Stomach (tissue), 19 donors: ENCODE results near the gene KLRD1. TPM values are rescaled to one million over a fixed set of nuclear protein-coding genes. Genes with fewer than 3 reads are reported as not detected.

Experiments
- DNase-seq, 2 donors: peaks; one replicate each; pipeline versions ENCODE4 v3.0.0 to v3.0.0-alpha.2; 2013 to 2019
- H3K27ac ChIP-seq, 5 donors: fragments of 200-600 bp in 4 of 5; sonication (generic) in 4 of 5; one replicate each; pipeline ENCODE4 v1.5.1; 2013 to 2019; ENCODE audit warnings: mild to moderate bottlenecking in 1 of 5, moderate library complexity in 1 of 5
- H3K27me3 ChIP-seq, 3 donors: fragments of 200-600 bp; sonication (generic); one replicate each; pipeline ENCODE4 v1.5.1; 2017 to 2019; ENCODE audit warnings: mixed run types in 1 of 3
- H3K36me3 ChIP-seq, 4 donors: fragments of 200-600 bp; sonication (generic); 1 replicate in 3 of 4; 2 replicates in 1 of 4; pipeline ENCODE4 v1.5.1; 2016 to 2019
- H3K4me1 ChIP-seq, 4 donors: fragments of 200-600 bp; sonication (generic); one replicate each; pipeline ENCODE4 v1.5.1; 2016 to 2019
- H3K4me3 ChIP-seq, 4 donors: fragments of 200-600 bp; sonication (generic) in 3 of 4; one replicate each; pipeline ENCODE4 v1.5.1; 2016 to 2019; ENCODE audit warnings: mild to moderate bottlenecking in 1 of 4
- H3K9me3 ChIP-seq, 4 donors: fragments of 200-600 bp; sonication (generic); one replicate each; pipeline ENCODE4 v1.5.1; 2016 to 2019
- EP300 ChIP-seq: sonication (generic); formaldehyde crosslinking; IDR thresholded peaks from one replicate; pipeline ENCODE4 v1.6.1; 2017; ENCODE audit warnings: antibody characterized with exemption
- POLR2A ChIP-seq, 4 donors: fragments of 450-650 bp; IDR thresholded peaks; one replicate each; pipeline ENCODE4 v1.6.1; 2016; ENCODE audit warnings: antibody characterized with exemption in 4 of 4, control low read depth in 2 of 4, mild to moderate bottlenecking in 1 of 4, moderate library complexity in 1 of 4
- POLR2AphosphoS5 ChIP-seq, 3 donors: sonication (generic); formaldehyde crosslinking; IDR thresholded peaks; one replicate each; pipeline ENCODE4 v1.6.1; 2016; ENCODE audit warnings: antibody characterized with exemption in 3 of 3
- WGBS, 5 donors: extraction: QIAGEN DNeasy Blood & Tissue Kit in 3 of 5; methylation state at CpG; one replicate each; pipeline versions ENCODE4 v1.1.5 to v1.1.7; 2013 to 2018; 5-methylcytosine and 5-hydroxymethylcytosine counted together
- intact Hi-C: fragments of 100-400 bp; cut with DNase I; formaldehyde crosslinking; loops from one replicate; pipeline ENCODE4 v1.15.1; 2023; ENCODE audit warnings: low total_unique reads
- long read RNA-seq, 10 donors: transcript quantifications; one replicate each; lab custom pipeline, GENCODE V29; 2026
- polyA plus RNA-seq, 3 donors: library from polyadenylated mRNA; stranded (reverse); fragments of 200-250 nt; gene quantifications; one replicate each; pipeline ENCODE4 v1.2.3, GENCODE V29; 2013
- total RNA-seq, 5 donors: library from RNA; depleted of rRNA; stranded (reverse); fragments of >200 nt; gene quantifications; one replicate each; pipeline versions ENCODE4 v1.1.0 to v1.2.3, GENCODE V29; 2014 to 2016
- TF ChIP-seq, protein P1 (sequence below), 7 experiments: fragments of 450-650 bp in 4 of 7; fragments of 200-600 bp in 3 of 7; sonication (generic) in 3 of 7; IDR thresholded peaks; one replicate each; pipeline ENCODE4 v1.5.1; 2016 to 2019; ENCODE audit warnings: antibody characterized with exemption in 7 of 7, control low read depth in 2 of 7, mild to moderate bottlenecking in 1 of 7
- donor health status: healthy with polysubstance abuse.
- donor health status: Bipolar disorder and iron deficiency.
- donor health status: healthy.

KLRD1 gene, protein sequence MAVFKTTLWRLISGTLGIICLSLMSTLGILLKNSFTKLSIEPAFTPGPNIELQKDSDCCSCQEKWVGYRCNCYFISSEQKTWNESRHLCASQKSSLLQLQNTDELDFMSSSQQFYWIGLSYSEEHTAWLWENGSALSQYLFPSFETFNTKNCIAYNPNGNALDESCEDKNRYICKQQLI
- total RNA-seq (10 to 100 TPM in 1 of 5 donors, 1 to 10 TPM in 1, under 1 TPM in 2, not detected in 1; under 0.01 to 15.4 (median 1.4) TPM), polyA plus RNA-seq (1 to 10 TPM in 1 of 3 donors, under 1 TPM in 2; 0.48 to 1.5 (median 0.50) TPM)
- long read RNA-seq, donor 1: 0 reads
- long read RNA-seq, donor 2: 0 reads
- long read RNA-seq, donor 3: 0 reads
- long read RNA-seq, donor 4: 0 reads
- long read RNA-seq, donor 5: 0 reads
- long read RNA-seq, donor 6: 0 reads
- long read RNA-seq, donor 7: 0 reads
- long read RNA-seq, donor 8: 0 reads
- long read RNA-seq, donor 9: 0 reads
- long read RNA-seq, donor 10, partial matches to known transcripts: 0 of 1 reads
- long read RNA-seq, donor 10, other reads (novel, unspliced or antisense): 0 of 1 reads

GRCh38 chr12:10307630-10308029, at the start of gene KLRD1:
TSS of gene KLRD1 (plus strand) at chr12:10307870. CDS start at chr12:10308078, 208 bp downstream.
- TF ChIP-seq EP300 (no peak), POLR2A (IDR thresholded peaks at IDR 0.05) (no peak), POLR2AphosphoS5 (IDR thresholded peaks at IDR 0.05) (no peak)
- TF ChIP-seq, protein P1, sequence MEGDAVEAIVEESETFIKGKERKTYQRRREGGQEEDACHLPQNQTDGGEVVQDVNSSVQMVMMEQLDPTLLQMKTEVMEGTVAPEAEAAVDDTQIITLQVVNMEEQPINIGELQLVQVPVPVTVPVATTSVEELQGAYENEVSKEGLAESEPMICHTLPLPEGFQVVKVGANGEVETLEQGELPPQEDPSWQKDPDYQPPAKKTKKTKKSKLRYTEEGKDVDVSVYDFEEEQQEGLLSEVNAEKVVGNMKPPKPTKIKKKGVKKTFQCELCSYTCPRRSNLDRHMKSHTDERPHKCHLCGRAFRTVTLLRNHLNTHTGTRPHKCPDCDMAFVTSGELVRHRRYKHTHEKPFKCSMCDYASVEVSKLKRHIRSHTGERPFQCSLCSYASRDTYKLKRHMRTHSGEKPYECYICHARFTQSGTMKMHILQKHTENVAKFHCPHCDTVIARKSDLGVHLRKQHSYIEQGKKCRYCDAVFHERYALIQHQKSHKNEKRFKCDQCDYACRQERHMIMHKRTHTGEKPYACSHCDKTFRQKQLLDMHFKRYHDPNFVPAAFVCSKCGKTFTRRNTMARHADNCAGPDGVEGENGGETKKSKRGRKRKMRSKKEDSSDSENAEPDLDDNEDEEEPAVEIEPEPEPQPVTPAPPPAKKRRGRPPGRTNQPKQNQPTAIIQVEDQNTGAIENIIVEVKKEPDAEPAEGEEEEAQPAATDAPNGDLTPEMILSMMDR (IDR thresholded peaks at IDR 0.05): no peak
- peak within 1 kb of the TSS in 1 of 5 donors; percentile 8 for H3K27ac ChIP-seq
- intact Hi-C loops: no loop called here
- no peak within 1 kb of the TSS for H3K4me3 ChIP-seq
- no peak for DNase-seq
- 80 to 92% (median 88%) methylated on average over 1 of the region's 1 CpG for WGBS, 5 donors
- no peaks in the 10 kb centered on the region for H3K4me1 ChIP-seq
- no peaks in the 10 kb centered on the region for H3K36me3 ChIP-seq
- no peaks in the 10 kb centered on the region for H3K27me3 ChIP-seq
- no peaks in the 10 kb centered on the region for H3K9me3 ChIP-seq

DNA sequence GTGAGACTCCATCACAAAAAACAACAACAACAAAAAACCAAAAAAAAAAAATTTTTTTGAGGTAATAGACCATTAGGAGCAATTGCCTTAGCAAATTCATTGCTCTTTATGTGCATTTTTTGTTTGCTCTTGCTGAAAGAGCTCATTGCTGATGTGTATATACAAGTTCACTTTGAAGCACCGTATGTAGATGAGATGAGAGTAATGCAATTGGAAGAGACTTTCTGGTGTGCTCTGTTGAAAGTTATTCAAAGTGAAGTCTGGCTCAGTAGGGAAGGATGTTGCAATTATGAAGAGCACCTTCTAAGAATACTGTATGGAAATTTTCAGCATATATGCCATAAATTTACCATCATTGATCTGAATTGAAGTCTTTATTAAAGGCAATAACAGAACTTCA, 46.7 kb upstream of the KLRD1 start:
- H3K27ac ChIP-seq: no peak overlapping the region
- peaks cover 0 to 11% (median under 1%) of the 10 kb centered on the region in 4 donors for H3K9me3 ChIP-seq
- H3K36me3 ChIP-seq: no peaks in the 10 kb centered on the region
- 0 to 94% (median 0%) methylated on average over 1 of the region's 1 CpG for WGBS, 5 donors
- H3K4me3 ChIP-seq: no peak overlapping the region
- no peaks in the 10 kb centered on the region for H3K27me3 ChIP-seq
- intact Hi-C loops: no loop called here
- H3K4me1 ChIP-seq: no peaks in the 10 kb centered on the region
- DNase-seq: no peak
- TF ChIP-seq, protein P1 (IDR thresholded peaks at IDR 0.05): no peak
- no peak for TF ChIP-seq POLR2A (IDR thresholded peaks at IDR 0.05)
- TF ChIP-seq POLR2AphosphoS5 (IDR thresholded peaks at IDR 0.05): no peak
- no peak for TF ChIP-seq EP300

- DNase-seq: peak in 1 of 2 donors; percentile 16
- H3K36me3 ChIP-seq: no peaks in the 10 kb centered on the region
- H3K4me3 ChIP-seq: no peak overlapping the region
- WGBS, 5 donors: 46 to 58% (median 54%) methylated on average over 5 of the region's 5 CpGs
- no peaks in the 10 kb centered on the region for H3K4me1 ChIP-seq
- no peaks in the 10 kb centered on the region for H3K27me3 ChIP-seq
- H3K27ac ChIP-seq: no peak overlapping the region
- intact Hi-C loops: no loop called here
- no peaks in the 10 kb centered on the region for H3K9me3 ChIP-seq
- no peak for TF ChIP-seq POLR2AphosphoS5 (IDR thresholded peaks at IDR 0.05)
- no peak for TF ChIP-seq POLR2A (IDR thresholded peaks at IDR 0.05)
- TF ChIP-seq, protein P1 (IDR thresholded peaks at IDR 0.05): no peak
- TF ChIP-seq EP300: no peak
Observed at GRCh38 chr12:10268037-10268436, 39.6 kb upstream of the KLRD1 start.

DNA sequence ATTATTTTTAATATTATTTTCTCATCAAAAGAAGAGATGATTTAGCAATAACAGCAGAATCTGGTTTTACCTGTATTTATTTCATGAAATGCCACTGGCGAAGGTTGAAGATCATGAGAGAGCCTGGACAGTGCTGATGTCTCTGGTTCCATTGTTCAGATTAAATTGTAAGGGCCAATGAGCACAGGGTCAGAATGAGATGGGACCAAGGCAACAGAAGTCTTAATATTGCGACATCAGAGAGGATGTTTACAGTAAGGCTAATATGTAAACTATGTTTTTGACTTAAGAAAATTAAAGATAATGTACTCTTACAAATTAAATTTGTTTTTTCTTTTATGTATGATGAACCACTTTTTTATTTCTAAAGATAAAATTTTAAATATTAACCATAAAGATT, 35.2 kb upstream of the KLRD1 start:
- TF ChIP-seq, protein P1 (IDR thresholded peaks at IDR 0.05): no peak
- no peak for TF ChIP-seq EP300
- TF ChIP-seq POLR2AphosphoS5 (IDR thresholded peaks at IDR 0.05): no peak
- no peak for TF ChIP-seq POLR2A (IDR thresholded peaks at IDR 0.05)
- 75 to 86% (median 82%) methylated on average over 2 of the region's 2 CpGs for WGBS, 5 donors
- Histone ChIP-seq H3K27me3 (no peaks in the 10 kb centered on the region), H3K4me3 (no peak overlapping the region), H3K9me3 (no peaks in the 10 kb centered on the region), H3K27ac (no peak overlapping the region), H3K36me3 (no peaks in the 10 kb centered on the region), H3K4me1 (peaks cover 0 to 6% (median 0%) of the 10 kb centered on the region in 4 donors)
- intact Hi-C loops: no loop called here
- DNase-seq: no peak
